Upper lobe of right lung (tissue), 1 donor: ENCODE data around the gene C19orf73. TPM values are rescaled to one million over a fixed set of nuclear protein-coding genes. Genes with fewer than 3 reads are reported as not detected.
A peak's percentile ranks its signal among the peaks of the same experiment; 100 is the strongest.

Experiments
- ATAC-seq: fragments of 200-7000 bp; cut with Tn5 transposase; one replicate; pipeline ENCODE4 v1.9.1; 2020; ENCODE audit warnings: mild to moderate bottlenecking, moderate library complexity
- DNase-seq: peaks from one replicate; pipeline ENCODE4 v3.0.0-alpha.2; 2020
- H3K27ac ChIP-seq: fragments of 200-600 bp; one replicate; pipeline ENCODE4 v1.8.0; 2022
- H3K27me3 ChIP-seq: fragments of 200-600 bp; one replicate; pipeline ENCODE4 v1.8.0; 2022; ENCODE audit warnings: mild to moderate bottlenecking
- H3K36me3 ChIP-seq: fragments of 200-600 bp; one replicate; pipeline ENCODE4 v1.8.0; 2022
- H3K4me1 ChIP-seq: fragments of 200-600 bp; one replicate; pipeline ENCODE4 v1.8.0; 2022
- H3K4me3 ChIP-seq: fragments of 200-600 bp; one replicate; pipeline ENCODE4 v1.8.0; 2022; ENCODE audit warnings: mild to moderate bottlenecking
- H3K9me3 ChIP-seq: fragments of 200-600 bp; one replicate; pipeline ENCODE4 v1.8.0; 2022
- CTCF ChIP-seq: fragments of 200-600 bp; IDR thresholded peaks from one replicate; pipeline ENCODE4 v1.8.0; 2022; ENCODE audit warnings: antibody characterized with exemption
- intact Hi-C: fragments of 100-400 bp; cut with DNase I; formaldehyde crosslinking; loops from one replicate; pipeline ENCODE4 v1.11.0; 2022
- total RNA-seq: library from RNA; stranded (reverse); fragmentation: NEBNext Ultra II Directional; extraction: Animal tissue kit (Norgen Biotek cat#: 25700); gene quantifications from one replicate; pipeline ENCODE4 v1.2.1, GENCODE V29; 2021
- donor health status: DM: no; HTN: yes; CAD: no; lungs with severe emphysema.

The C19orf73 gene
- total RNA-seq, 1 donor from 2014 or later: 1.5 TPM

- DNase-seq (no peak), ATAC-seq (no peak)
- H3K36me3 ChIP-seq: peaks cover 52% of the 10 kb centered on the region
- no peaks in the 10 kb centered on the region for H3K9me3 ChIP-seq
- no peak for TF ChIP-seq CTCF
- H3K4me3 ChIP-seq: no peak overlapping the region
- no peaks in the 10 kb centered on the region for H3K27me3 ChIP-seq
- peaks cover 9% of the 10 kb centered on the region for H3K4me1 ChIP-seq
- H3K27ac ChIP-seq: no peak overlapping the region
- intact Hi-C loops: no loop called here
Measured at GRCh38 chr19:49109051-49109450, 9.9 kb downstream of the C19orf73 start.

GRCh38 chr19:49107625-49108459 is 11.1 kb downstream of the C19orf73 start:
- Histone ChIP-seq H3K9me3 (no peaks in the 10 kb centered on the region), H3K27ac (no peak overlapping the region), H3K4me1 (no peaks in the 10 kb centered on the region), H3K4me3 (no peak overlapping the region), H3K27me3 (no peaks in the 10 kb centered on the region), H3K36me3 (peaks cover 64% of the 10 kb centered on the region)
- no peak for ATAC-seq
- DNase-seq: no peak
- intact Hi-C loops: no loop called here
- no peak for TF ChIP-seq CTCF

GRCh38 chr19:49106648-49107135 is 12.3 kb downstream of the C19orf73 start:
- Histone ChIP-seq H3K4me3 (no peak overlapping the region), H3K36me3 (peaks cover 76% of the 10 kb centered on the region), H3K4me1 (no peaks in the 10 kb centered on the region), H3K9me3 (no peaks in the 10 kb centered on the region), H3K27me3 (no peaks in the 10 kb centered on the region), H3K27ac (no peak overlapping the region)
- intact Hi-C loops: no loop called here
- peak; percentile 78 for DNase-seq
- peak; percentile 74 for TF ChIP-seq CTCF
- ATAC-seq: peak; percentile 66

GRCh38 chr19:49104229-49104864 is 14.6 kb downstream of the C19orf73 start:
- no peak for TF ChIP-seq CTCF
- DNase-seq: no peak
- no peaks in the 10 kb centered on the region for H3K4me1 ChIP-seq
- no peak overlapping the region for H3K4me3 ChIP-seq
- H3K9me3 ChIP-seq: no peaks in the 10 kb centered on the region
- no peak for ATAC-seq
- peaks cover 99% of the 10 kb centered on the region for H3K36me3 ChIP-seq
- H3K27ac ChIP-seq: no peak overlapping the region
- intact Hi-C loops: no loop called here
- H3K27me3 ChIP-seq: no peaks in the 10 kb centered on the region

GRCh38 chr19:49103331-49104085 is 15.4 kb downstream of the C19orf73 start:
- ATAC-seq (no peak), DNase-seq (no peak)
- H3K36me3 ChIP-seq: peaks cover 100% of the 10 kb centered on the region
- H3K4me3 ChIP-seq: no peak overlapping the region
- H3K27me3 ChIP-seq: no peaks in the 10 kb centered on the region
- TF ChIP-seq CTCF: no peak
- no peaks in the 10 kb centered on the region for H3K9me3 ChIP-seq
- H3K27ac ChIP-seq: no peak overlapping the region
- intact Hi-C loops: no loop called here
- H3K4me1 ChIP-seq: no peaks in the 10 kb centered on the region
